Tibial nerve (tissue), 4 donors: ENCODE results near the gene TCF4.

ENCODE experiments used
- EP300 ChIP-seq, 2 donors: sonication (generic); formaldehyde crosslinking; IDR thresholded peaks; one replicate each; pipeline ENCODE4 v1.6.1; 2017; ENCODE audit warnings: antibody characterized with exemption in 2 of 2, mild to moderate bottlenecking in 1 of 2
- POLR2A ChIP-seq, 2 donors: fragments of 450-650 bp; IDR thresholded peaks; one replicate each; pipeline ENCODE4 v1.6.1; 2017; ENCODE audit warnings: antibody characterized with exemption in 2 of 2, mild to moderate bottlenecking in 2 of 2, moderate library complexity in 2 of 2
- TF ChIP-seq, protein P1 (sequence below), 5 experiments: fragments of 200-600 bp in 3 of 5; fragments of 450-650 bp in 2 of 5; sonication (generic) in 3 of 5; IDR thresholded peaks; one replicate each; pipeline ENCODE4 v1.5.1; 2016 to 2019; ENCODE audit warnings: antibody characterized with exemption in 5 of 5, mild to moderate bottlenecking in 3 of 5, moderate library complexity in 2 of 5

GRCh38 chr18:55286257-55286825 is 301.7 kb downstream of the TCF4 start:
- TF ChIP-seq, protein P1, sequence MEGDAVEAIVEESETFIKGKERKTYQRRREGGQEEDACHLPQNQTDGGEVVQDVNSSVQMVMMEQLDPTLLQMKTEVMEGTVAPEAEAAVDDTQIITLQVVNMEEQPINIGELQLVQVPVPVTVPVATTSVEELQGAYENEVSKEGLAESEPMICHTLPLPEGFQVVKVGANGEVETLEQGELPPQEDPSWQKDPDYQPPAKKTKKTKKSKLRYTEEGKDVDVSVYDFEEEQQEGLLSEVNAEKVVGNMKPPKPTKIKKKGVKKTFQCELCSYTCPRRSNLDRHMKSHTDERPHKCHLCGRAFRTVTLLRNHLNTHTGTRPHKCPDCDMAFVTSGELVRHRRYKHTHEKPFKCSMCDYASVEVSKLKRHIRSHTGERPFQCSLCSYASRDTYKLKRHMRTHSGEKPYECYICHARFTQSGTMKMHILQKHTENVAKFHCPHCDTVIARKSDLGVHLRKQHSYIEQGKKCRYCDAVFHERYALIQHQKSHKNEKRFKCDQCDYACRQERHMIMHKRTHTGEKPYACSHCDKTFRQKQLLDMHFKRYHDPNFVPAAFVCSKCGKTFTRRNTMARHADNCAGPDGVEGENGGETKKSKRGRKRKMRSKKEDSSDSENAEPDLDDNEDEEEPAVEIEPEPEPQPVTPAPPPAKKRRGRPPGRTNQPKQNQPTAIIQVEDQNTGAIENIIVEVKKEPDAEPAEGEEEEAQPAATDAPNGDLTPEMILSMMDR (IDR thresholded peaks at IDR 0.05): no peak
- no peak for TF ChIP-seq EP300 (IDR thresholded peaks at IDR 0.05)
- no peak for TF ChIP-seq POLR2A (IDR thresholded peaks at IDR 0.05)
